NCI-H2029 (cell line): ENCODE measurements around the gene NRG2.

Experiments used
- DNase-seq: peaks from one replicate; lab custom pipeline; 2025; lab: John Stamatoyannopoulos, UW

Gene NRG2

GRCh38 chr5:140041099-140041491 is 2.0 kb downstream of the NRG2 start:
- no peak for DNase-seq

- no peak for DNase-seq
Measured at GRCh38 chr5:140040358-140040757, 2.7 kb downstream of the NRG2 start.

DNA sequence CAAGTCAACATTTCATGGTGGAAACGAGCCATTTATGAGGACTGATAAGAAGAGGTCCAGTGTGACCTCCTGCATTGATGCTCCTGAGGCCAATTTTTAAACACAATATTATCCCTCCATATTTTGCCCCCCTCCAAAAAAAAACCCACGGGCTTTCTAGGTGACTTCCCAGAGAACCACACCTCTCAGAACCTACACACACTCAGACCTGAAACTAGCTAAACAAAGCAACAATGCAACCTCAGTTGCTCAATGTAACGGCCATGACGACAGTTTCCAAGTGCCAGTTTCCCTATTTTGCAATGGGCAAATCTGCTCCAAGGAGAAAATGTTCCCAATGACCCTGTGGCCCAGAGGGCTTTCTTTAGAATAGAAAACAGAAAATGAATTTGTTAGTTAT is 3.5 kb downstream of the NRG2 start:
- DNase-seq: no peak

- DNase-seq: no peak
Measured at GRCh38 chr5:140038373-140038957, 4.6 kb downstream of the NRG2 start.

DNA sequence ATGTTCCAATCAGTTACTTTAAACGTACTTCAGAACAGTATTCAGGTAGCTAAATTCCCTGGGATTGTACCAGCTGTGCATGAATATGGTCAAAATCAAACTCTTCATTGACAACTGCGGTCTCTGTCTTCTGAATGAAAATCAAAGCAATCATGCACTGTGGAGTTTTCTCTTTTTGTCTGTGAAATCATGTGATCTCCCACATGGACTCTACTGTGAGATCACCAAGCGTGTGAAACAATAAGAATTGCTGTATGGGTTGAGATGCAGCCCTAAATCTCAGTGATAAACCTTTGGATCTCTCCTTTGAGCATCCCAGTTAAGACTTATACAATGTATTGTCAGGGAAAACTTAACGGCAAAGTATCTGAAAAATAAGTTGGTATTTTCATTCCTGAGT is 6.1 kb downstream of the NRG2 start:
- DNase-seq: no peak

- no peak for DNase-seq
Measured at GRCh38 chr5:140035881-140036280, 7.2 kb downstream of the NRG2 start.

DNA sequence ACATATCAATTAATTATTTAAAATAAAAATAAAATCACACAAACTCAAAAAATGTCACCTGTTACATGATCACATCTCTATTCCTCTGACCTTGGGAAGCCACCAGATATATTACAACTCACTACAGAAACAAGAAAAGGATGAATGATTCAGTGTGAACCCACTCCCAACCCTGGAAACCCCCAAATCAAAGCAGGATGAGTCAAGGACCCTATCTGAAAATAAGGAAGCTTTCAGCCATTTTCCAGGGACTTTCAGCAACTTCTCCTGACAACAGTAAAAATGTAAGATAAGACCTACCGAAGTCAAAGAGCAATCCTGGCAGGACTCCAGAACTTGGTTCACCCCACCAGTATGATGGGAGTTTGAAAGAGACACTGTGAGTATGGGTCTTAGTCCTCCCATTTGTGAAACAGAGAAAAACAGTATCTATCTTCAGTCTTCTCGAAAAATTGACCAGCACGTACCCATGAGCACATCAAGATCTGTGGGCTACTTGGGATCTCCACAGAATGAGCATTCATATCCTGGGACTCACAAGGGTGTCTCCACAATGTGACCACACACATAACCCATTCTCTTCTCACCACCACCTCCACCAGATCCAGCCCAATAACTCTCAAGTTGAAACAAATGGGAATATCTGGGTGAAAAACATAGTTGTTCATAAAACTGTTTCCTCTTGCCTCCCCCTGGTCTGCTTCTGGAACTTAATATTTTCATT is 9.9 kb downstream of the NRG2 start:
- no peak for DNase-seq

DNA sequence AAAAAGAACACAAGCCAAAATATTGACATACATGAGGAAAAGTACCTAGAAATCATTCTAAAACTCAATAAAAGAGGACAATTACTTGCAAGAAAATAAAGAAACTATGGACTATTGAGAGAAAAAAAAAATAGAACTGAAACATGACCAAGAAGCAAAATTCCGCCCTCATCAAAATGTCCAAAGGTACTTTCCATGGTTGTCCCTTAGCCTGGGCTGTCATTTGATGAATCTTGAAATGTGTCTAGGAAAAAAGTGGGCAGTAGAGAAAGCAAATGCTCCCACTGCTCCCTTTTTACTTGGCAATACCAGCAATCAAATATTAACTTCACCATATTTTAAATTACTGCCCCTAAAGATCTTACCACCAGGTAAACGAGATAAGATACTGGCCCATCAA is 10.8 kb downstream of the NRG2 start:
- no peak for DNase-seq

GRCh38 chr5:140027807-140028206 is 15.3 kb downstream of the NRG2 start:
- DNase-seq: no peak

GRCh38 chr5:140025736-140026135 is 17.4 kb downstream of the NRG2 start:
- DNase-seq: no peak

- no peak for DNase-seq
Measured at GRCh38 chr5:140024928-140025327, 18.2 kb downstream of the NRG2 start.

DNA sequence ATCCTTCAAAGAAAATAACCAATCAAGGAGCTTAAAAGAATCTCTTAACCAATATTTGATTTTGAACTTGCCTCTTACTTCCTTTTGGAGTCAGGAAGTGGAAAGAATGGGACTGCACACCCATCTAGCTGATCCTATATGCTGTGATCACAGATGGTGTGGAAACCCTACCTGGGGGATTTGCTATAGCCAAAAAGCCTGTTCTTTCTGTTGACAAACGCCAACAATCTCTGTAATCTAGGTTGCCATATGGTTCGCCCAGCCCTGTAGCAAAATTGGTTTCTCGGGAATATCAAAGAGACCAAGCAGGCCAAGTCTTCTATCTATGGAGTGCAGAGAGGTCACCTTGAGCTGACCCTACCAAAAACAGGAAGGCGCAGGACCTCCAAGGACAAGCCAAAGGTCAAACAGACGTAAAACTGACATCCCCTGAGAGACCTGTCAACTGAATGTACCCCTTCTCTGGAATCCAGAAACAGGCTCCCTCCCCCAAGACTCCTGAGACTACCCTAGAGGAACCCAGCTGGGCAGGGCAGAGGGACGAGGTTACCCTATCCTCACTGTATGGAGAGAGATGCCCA is 19.4 kb downstream of the NRG2 start:
- no peak for DNase-seq

DNA sequence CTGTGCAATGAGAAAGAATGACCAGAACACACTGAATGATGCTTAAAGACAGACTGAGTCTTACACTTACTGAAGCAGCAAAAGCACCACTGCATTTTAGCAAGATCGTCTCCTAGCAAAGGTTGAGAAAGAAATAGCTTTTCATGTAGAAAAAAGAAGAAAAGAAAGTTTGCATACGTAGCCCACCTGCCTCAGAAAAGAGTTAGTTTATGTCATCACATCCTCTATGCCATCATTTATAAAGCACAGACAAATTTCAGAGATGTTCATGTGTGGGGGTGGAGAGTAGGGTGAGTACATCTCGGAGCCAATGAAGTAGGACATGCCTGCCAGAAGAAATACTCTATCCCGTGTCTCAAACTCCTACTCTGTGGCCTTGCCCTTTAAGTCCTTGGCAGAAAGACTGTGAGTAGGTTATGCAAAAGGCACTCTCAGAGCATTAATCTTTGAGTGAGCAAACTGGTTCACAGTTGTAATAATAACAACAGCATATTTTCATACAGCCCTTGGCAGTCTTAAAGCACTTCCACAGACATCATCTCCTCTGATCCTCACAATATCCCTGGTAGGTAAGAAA is 22.4 kb downstream of the NRG2 start:
- DNase-seq: no peak

GRCh38 chr5:140018920-140019644 is 24.0 kb downstream of the NRG2 start:
- DNase-seq: no peak

- DNase-seq: no peak
Measured at GRCh38 chr5:140018517-140018916, 24.6 kb downstream of the NRG2 start.

- DNase-seq: no peak
Measured at GRCh38 chr5:140018096-140018481, 25.0 kb downstream of the NRG2 start.

DNA sequence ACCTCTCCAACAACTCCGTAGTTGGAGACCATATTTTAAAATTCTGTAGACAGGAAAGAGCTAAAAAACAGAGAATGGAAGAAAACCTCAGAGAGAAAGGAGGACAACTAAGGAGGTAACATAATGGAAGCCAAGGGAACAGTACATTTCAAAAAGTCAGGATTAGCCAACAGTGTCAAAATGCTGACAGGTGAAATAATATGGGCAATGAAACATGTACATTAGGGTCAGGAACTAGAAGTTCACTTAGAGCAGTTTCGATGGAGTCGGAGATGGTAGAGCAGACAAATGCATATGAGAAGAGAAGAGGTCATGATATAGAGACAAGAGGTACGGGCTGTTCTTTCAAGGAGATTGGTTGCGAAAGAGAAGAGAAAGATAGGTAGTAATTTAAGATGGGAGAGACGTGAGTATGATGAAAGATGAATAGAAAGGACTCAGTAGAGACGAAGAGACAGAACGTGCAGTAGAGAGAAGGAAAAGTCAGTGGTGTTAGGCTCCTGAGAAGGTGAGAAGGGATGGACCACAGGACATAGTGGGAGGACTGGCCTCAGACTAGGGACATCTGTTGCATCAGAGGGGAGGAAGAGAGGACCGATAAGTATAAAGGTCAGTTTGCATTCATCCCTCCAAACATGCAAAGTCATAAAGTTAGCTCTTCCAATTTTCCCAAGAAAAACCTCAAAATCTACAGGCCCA is 25.6 kb downstream of the NRG2 start:
- DNase-seq: no peak

- no peak for DNase-seq
Measured at GRCh38 chr5:140015706-140016105, 27.4 kb downstream of the NRG2 start.

DNA sequence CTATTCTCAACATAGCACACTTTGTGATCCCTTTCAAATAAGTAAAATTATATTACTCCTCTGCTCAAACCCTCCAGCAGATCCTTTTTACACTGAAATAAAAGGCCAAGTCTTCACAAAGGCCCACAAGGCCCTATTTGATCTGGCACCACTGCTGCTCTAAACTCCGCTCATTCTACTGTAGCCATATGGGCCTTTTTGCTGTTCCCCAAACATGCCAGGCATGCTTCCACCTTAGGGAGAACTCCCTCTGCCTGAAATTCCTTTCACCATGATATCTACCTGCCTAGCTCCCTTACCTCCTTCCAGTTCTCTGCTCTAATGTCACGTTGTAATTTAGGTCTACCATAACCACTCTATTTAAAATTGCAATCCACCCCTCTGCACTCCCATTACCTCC is 28.3 kb downstream of the NRG2 start:
- no peak for DNase-seq

- DNase-seq: no peak
Measured at GRCh38 chr5:140013536-140013935, 29.6 kb downstream of the NRG2 start.

- no peak for DNase-seq
Measured at GRCh38 chr5:140012443-140012842, 30.7 kb downstream of the NRG2 start.

DNA sequence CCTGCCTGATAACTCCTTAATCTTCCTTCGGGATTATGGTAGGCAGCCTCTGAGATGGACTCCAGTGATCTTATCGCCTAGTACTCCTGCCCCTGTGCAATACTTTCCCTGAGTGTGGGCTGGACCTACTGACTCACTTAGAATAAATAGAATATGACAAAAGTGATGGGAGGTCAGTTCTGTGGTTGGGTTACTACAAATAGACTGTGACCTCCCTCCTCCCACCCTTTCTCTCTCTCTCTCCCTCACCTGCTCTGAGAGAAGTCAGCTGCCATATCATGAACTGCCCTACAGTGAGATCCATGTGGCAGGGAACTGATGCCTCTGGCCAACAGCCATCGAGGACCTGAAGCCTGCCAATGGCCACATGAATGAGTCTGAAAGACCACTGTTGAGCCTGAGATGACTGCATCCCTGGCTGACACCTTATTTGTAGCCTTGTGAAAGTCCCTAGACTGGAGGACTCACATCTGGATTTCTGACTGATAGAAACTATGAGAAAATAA is 31.7 kb downstream of the NRG2 start:
- DNase-seq: no peak
